ENCODE data around the gene CDR2.
"Not testable (repeated sequence)": the region's sequence is repeated elsewhere in the genome, so short reads cannot be mapped to it uniquely, and the experiment has no call there.

GRCh38 chr16:22417798-22418197 lies 43.4 kb upstream of the CDR2 start:
- TF ChIP-seq CTCF, POLR2A, POLR2AphosphoS5, EP300 (IDR thresholded peaks at IDR 0.05): not testable (repeated sequence)

Data from suprapubic skin (tissue), 4 donors.